GM21360 (cell line): ENCODE results near the gene COBL.

Experiments used
- ATAC-seq: cut with Tn5 transposase; IDR thresholded peaks from one replicate; pipeline ENCODE4 v1.9.1; 2021; ENCODE audit warnings: mild to moderate bottlenecking, moderate library complexity; ENCODE audit not compliant: unreplicated experiment

Gene COBL

DNA sequence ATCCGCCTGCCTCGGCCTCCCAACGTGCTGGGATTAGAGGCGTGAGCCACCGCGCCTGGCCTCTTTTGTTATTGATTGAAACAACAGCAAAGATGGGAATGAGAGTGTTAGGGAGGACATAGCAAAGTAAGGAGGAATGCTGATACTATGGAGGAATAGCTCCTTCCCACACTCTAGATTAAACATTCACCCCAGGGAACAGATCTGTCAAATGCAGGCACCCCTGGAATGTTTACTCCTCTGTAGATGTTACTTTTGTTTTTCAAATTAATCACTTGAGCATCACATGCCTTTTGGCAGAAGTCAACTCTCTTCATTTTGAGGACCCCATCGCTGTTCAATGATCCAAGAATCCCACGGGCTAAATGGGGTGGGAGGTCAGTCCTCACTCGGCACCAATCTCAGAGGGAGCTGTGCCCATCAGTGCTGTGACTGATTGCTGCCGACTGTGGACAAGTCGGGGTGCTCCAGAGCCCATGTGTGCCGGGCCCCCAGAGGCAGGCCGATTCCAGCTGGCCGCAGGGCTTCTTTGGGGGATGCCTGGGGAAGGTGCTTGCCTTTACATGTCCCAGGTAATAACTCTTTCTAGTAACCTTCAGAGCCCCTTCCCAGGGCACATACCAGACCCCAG lies 10.2 kb upstream of the COBL start:
- no peak for ATAC-seq

DNA sequence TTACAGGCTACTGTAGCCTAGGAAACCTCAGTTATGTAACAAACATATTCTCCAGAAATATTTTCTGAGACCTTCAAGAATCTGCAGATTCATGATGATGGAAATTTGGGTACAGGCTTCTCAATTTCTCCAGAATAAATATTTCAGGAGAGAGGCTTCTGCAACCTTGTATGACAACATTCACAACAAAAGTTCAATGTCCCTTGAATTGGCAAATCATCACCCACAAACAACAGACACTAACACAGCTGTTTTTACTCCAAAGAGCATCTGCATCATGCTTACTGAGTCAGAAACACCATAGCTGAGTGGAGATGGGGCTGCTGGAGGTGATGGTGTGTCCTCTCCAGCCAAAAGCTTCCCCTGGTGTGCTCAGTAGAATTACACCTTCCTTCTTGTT lies 9.3 kb upstream of the COBL start:
- ATAC-seq = no peak

- no peak for ATAC-seq
Measured at GRCh38 chr7:51325261-51325676, 8.7 kb upstream of the COBL start.

DNA sequence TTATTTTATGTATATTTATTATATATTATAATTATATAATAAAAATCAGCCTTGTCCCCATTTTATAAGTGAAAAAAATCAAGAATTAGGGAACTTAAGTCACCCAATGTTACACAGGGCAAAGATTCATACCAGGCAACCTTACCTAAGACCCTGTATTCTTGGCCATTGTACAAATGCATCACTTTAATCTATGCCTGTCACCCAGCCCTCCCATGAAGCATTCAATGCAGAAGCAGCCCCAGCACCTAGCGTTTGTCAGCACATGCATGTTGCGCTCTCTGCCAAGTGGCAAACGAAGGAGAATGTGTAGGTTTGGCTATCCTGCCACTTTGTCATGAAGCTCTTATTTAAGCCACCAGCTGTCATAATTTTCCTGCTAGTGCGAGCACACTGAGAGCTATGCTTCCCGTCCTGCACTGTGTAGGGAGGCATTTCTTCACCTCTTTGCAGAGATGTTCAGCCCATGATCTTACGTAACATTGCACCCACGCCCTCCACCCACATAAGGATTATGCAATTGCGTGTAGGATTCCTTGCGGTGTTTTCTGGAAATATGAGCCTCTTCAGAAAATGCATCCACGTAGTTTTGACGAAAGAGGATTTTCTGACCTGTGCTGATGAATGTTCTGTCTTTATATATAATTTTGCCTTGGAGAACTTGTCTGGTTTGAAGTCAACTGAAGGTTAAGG lies 7.7 kb upstream of the COBL start:
- ATAC-seq = no peak

- ATAC-seq = no peak
Measured at GRCh38 chr7:51321961-51322515, 5.4 kb upstream of the COBL start.

- no peak for ATAC-seq
Measured at GRCh38 chr7:51318886-51319579, 2.4 kb upstream of the COBL start.

- ATAC-seq = no peak
Measured at GRCh38 chr7:51318001-51318400, 1.4 kb upstream of the COBL start.

- no peak for ATAC-seq
Measured at GRCh38 chr7:51317582-51317910, 937 bp upstream of the COBL start.

DNA sequence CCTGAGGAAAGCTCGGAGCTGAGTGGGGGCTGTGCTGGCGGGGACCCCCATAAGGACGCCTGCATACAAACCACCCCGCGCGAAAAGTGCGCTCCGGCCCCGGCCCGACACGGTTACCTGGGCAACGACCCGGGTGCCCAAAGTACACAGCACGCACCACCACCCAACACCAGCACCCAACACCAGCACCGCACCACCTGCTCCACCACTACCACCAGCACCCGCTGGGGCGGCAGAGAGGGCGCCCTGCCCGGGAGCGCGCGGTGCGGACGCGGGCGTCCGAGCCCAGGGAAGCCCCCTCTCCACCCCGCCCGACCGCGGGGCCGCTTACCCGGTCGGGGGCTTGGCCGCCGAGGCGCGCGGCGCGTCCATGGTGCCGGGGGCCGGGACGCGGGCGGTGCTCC lies 345 bp downstream of the COBL start:
- ATAC-seq = no peak

GRCh38 chr7:51315393-51316261 lies 982 bp downstream of the COBL start:
- ATAC-seq = no peak

DNA sequence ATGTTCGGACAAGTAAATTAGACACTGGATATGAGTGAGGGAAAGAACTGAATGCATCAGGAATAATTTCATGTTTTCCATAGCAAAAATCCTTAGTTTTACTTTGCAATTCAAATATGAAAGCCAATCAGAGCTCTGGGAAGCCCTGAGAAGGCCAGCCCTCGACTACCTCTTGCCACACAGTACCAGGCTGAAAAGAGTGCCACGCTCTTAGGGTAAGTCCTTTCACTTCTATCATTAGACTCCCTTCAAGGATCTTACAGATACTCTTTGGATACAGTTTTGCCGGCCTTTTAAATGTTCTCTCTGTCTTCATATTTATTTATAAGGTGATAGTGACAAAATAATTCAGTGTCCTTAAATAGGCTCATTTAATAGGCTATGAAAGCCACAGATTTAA lies 1.9 kb downstream of the COBL start:
- no peak for ATAC-seq

GRCh38 chr7:51313738-51314425 lies 2.7 kb downstream of the COBL start:
- no peak for ATAC-seq

GRCh38 chr7:51312951-51313737 lies 3.5 kb downstream of the COBL start:
- no peak for ATAC-seq

DNA sequence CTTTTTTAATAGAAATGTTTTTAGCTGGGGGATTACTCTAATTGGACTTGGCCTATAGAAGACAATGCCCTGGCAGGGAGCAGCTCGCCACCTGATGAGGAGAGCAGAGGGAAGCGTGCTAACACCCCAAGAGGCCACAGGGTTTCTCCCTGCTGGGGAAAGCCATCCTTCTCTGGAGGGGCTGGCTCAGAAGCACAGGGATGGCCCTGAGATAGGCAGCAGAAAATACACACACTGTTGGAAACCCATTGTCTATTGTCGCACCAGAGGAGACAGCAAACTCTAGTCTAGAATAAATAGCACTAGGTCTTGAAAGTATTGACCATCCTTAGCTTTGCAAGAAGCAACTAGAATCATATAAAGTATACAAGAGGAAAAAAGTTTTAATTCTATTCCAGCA lies 5.4 kb downstream of the COBL start:
- no peak for ATAC-seq

DNA sequence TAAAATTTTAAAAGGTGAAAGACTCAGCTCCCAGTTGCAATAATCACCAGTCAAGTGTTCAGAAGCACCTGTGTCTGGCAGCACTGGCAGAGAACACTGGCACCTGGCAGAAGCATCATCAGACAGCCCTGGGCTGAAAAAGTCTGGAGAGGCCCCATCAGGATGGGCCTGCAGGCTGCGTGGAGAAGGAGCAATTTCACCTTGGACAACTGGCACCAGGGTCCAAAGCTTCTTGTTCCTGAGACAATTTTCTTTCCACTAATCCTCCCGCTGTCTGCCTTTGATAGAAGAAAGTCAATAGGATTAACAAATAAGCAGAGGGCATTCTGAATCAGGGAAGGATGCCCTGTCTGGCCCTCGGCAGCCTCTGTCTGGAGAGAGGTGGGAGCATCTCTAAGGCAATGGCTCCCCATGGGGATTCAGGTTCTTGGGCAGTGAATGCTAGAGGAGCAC lies 6.5 kb downstream of the COBL start:
- ATAC-seq = no peak

- ATAC-seq = no peak
Measured at GRCh38 chr7:51309361-51310130, 7.1 kb downstream of the COBL start.

DNA sequence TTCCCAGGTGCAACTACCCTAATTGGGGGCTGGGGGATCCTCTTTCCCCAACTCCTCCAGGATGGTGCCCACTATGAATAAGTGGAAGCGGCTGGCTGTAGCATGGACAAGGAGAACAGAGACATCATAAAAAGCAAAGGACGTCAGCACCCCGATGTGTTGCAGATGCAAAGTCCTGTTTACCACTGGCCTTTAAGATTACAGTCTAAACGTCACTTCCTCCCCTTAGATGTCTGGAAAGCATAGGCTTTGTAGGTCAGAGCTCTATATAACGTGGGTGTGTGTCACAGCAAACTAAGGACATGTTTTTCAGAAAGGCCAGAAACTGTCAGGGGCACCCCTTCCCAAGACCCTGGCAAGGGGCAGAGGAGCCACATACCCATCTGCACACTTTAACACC lies 7.9 kb downstream of the COBL start:
- ATAC-seq = no peak

DNA sequence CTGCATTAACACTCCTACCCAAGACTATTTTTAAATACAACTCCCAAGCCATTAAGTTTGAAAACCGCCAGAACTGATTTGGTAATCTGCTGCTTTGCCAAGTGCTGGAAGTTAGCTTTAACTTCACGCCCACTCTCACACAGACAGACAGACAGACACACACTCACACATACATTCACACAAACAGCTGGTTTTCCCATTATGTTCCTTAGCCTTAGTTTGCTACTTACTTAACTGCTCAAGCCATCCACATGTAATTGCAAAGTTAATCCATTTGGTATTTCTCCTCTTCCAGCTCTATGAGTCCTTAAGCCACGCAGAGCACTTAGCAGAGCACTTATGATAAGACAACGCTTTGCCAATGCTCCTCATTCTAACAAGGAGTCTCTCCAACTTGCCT lies 8.3 kb downstream of the COBL start:
- ATAC-seq = no peak

DNA sequence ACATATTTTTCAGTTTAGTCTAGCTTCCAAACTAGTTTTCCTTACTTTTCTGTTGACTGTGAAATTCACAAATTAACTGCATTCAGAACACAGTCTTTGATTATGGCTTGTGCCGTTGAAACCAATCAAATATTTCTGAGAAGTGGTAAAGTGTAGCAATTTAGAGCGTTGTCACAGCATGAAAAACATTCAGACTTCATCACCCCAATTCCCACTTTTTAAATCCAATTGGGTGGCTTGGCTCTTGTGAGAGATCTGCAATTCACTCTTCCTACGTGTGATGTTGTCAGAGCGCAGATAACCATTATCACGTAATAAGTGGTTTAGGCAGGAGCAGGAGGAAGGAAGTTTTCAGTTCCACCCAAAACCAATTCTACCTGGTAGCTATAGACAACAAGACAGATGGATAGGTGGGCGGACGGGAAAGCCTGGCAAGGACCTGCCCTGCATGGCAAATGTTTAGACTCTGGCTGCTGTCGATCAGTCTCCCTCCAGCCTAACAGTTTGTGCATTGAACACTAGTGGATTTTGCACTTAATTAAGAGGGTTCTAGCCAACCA lies 8.9 kb downstream of the COBL start:
- no peak for ATAC-seq
